ENCODE data around the gene ATRAID.

The ATRAID gene

DNA sequence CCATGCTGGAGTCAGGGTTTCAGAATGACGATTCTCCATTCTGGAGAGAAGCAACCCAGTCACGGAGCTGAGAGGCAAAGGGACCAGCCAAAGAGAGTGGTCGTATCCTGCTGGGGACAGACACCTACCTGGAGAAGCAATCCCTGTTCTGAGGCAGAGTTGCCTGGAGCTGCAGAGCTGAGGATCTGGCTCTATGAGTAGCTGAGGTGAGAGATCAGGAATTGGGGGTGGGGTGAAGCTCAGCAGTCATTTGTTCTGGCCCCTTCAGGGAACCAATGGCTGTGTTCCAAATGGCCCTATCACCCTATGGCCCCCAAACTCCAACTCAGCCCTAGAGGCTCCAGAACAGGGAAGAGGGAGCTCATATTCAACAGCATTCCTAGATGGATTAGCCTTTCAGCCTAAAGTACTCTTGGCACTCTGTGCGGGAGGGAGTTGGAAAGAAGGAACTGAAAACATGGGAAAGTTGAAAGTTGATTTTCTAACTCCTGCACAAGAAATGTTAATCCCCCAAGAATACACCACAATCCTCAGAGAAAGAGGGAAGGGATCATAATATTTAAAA lies 3.3 kb upstream of the ATRAID start:
- Mint-ChIP-seq H3K9me3 (no peaks in the 10 kb centered on the region), H3K36me3 (peaks cover 11% of the 10 kb centered on the region), H3K4me3 (no peak overlapping the region)

DNA sequence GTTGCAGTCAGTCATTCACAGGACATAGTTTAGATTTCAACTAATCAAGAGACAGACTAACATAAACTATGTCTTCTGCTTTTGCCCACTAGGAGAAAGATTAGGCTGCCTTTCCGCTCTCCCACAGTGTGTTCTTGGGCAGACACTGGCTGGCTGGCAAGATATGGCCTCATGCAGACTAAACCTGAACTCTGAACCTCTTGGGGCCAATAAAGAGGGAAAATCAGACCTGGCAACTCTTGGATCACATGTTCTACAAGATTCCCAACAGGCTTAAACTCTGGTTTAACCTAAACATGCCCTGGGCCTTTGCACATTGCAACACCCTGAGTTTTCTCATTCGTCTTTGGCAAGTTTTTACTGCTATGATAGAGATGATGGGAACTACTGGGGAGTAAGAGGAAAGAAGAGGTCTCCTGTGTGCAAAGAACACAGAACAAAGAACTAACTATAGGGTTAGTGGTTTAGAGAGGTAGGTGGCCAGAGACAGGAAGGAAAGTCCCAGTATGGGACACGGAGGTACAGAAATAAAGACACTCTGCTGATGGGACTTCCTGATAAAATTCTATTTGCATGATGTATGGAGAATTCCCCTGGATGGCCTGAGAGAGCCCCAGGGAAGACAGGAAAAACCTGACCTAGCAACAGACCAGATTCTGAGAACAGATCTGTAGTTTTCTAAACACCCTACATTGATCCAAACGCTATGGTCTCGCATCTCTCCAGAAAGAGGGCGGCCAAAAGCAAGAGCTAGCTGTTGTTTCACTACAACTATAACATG lies 2.0 kb upstream of the ATRAID start:
- H3K36me3 Mint-ChIP-seq = peaks cover 11% of the 10 kb centered on the region
- peak overlapping the region; percentile 44 for H3K27ac Mint-ChIP-seq
- peak overlapping the region; percentile 65 for H3K4me3 Mint-ChIP-seq
- H3K4me1 Mint-ChIP-seq = peaks cover 26% of the 10 kb centered on the region
- H3K9me3 Mint-ChIP-seq = no peaks in the 10 kb centered on the region
- no peaks in the 10 kb centered on the region for H3K27me3 Mint-ChIP-seq

More for the DNA sequence above, 3.3 kb upstream of the ATRAID start:
- Mint-ChIP-seq H3K4me1 (peaks cover 24% of the 10 kb centered on the region), H3K27ac (no peak overlapping the region), H3K27me3 (no peaks in the 10 kb centered on the region)

DNA sequence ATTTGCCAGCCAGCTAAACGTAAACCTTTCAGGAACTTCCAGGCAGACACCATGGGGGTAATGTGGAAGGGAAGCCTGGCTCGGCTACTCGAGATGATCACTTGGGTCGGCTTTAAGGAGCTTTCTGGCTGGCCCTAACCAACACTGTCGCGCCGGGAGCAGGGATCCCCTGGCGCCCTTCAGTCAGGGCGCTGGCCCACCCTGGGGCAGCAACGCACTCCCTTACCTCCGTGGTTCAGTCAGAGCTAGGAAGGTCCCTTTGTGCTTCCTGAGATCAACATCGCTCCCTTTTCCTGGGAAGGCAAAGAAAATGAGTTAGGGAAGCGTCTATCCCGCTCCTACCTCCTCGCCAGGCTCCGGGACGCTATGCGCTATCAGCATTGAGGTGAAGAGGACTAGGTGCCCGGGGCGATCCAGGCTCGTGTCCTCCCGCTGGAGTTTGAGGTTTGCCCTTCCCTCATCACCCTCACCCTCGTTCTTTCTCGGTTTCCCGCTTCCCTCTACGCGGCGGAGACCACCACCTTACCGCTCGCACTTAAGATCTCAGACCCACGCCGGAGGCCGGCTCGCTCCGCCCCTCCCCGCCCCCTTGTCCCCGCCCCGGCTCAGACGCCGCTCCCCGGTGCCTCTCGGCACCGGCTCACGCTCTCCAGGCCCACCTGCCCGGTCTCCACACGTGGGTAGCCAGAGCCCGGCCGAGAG lies 449 bp upstream of the ATRAID start:
- no peaks in the 10 kb centered on the region for H3K9me3 Mint-ChIP-seq
- peaks cover 28% of the 10 kb centered on the region for H3K4me1 Mint-ChIP-seq
- no peaks in the 10 kb centered on the region for H3K27me3 Mint-ChIP-seq
- peak overlapping the region; percentile 99 for H3K4me3 Mint-ChIP-seq
- peak overlapping the region; percentile 71 for H3K27ac Mint-ChIP-seq
- peaks cover 6% of the 10 kb centered on the region for H3K36me3 Mint-ChIP-seq

DNA sequence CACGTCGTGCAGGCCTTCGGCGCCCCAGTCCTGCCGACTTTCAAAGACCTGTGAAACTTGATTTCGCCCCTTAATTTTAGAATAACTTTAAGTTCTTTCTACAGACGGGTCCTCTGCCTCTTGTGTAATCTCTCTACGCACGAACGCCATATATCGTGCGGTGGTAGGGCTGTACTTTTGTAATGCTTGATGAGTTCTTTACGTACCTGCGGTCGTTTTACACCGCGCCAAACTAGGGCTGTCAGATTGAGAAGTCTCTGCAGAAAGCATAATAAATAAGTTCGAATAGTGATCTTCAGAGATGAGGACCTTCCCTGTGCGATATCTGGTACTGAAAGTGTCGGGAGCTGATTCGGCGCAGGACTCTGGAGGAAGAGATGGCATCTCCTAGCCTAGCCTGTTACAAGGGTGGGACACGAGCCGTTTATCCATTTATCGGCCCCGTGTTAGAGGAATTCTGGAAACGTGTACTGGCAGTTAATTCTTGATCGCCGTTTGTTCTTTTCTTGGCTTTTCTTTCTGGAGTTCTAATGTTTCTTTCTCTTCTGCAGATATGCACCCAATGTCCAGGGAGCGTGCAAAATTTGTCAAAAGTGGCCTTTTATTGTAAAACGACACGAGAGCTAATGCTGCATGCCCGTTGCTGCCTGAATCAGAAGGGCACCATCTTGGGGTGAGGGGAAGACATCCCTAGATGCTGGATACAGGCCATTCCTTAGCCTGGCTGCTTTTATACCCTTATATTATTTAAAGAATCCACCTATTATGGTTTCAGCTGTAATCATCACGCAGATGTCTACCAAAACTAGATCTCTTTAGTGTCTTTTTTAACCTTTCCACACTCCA lies 1.0 kb downstream of the ATRAID start:
- Mint-ChIP-seq H3K9me3 (no peaks in the 10 kb centered on the region), H3K36me3 (peaks cover 14% of the 10 kb centered on the region), H3K4me1 (peaks cover 38% of the 10 kb centered on the region), H3K27me3 (no peaks in the 10 kb centered on the region), H3K27ac (peak overlapping the region; percentile 100), H3K4me3 (peak overlapping the region; percentile 99)

DNA sequence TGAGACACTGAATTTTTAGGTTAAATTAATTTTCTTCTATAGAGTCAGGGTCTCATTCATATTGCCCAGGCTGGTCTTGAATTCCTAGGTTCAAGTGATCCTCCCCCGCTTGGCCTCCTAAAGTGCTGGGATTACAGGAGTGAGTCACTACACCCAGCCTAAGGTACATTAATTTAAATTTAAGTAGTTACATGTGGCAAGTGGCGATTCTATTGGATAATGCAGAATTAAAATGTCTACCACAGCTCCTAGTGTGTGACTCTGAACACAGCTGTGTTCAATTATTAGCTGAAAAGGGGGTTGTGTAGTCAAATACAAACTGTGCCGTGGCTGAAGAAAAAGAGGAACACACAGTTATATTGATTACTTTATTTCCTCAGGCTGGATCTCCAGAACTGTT lies 3.1 kb downstream of the ATRAID start:
- Mint-ChIP-seq H3K27ac (no peak overlapping the region), H3K9me3 (no peaks in the 10 kb centered on the region), H3K4me1 (peaks cover 41% of the 10 kb centered on the region), H3K36me3 (peaks cover 21% of the 10 kb centered on the region), H3K4me3 (no peak overlapping the region), H3K27me3 (no peaks in the 10 kb centered on the region)

DNA sequence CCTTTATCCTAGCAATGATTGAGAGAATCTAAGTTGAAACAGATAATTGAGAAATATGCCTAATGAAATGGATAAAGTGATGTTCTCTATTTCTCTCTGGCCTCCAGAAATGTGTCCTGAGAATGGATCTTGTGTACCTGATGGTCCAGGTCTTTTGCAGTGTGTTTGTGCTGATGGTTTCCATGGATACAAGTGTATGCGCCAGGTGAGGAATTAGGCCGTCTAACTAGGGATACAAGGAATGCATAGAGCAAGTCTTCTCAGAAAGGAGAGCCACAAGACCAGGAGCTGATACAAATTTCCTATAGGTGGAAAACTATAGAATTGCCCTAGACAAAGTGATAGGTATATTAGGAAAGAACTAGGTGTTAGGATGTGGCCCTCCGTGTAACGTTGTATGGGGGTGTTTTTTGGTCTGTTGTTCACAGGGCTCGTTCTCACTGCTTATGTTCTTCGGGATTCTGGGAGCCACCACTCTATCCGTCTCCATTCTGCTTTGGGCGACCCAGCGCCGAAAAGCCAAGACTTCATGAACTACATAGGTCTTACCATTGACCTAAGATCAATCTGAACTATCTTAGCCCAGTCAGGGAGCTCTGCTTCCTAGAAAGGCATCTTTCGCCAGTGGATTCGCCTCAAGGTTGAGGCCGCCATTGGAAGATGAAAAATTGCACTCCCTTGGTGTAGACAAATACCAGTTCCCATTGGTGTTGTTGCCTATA lies 4.7 kb downstream of the ATRAID start:
- H3K27ac Mint-ChIP-seq = peak overlapping the region; percentile 96
- H3K4me1 Mint-ChIP-seq = peaks cover 39% of the 10 kb centered on the region
- H3K36me3 Mint-ChIP-seq = peaks cover 27% of the 10 kb centered on the region
- no peaks in the 10 kb centered on the region for H3K9me3 Mint-ChIP-seq
- H3K4me3 Mint-ChIP-seq = peak overlapping the region; percentile 95
- H3K27me3 Mint-ChIP-seq = no peaks in the 10 kb centered on the region

DNA sequence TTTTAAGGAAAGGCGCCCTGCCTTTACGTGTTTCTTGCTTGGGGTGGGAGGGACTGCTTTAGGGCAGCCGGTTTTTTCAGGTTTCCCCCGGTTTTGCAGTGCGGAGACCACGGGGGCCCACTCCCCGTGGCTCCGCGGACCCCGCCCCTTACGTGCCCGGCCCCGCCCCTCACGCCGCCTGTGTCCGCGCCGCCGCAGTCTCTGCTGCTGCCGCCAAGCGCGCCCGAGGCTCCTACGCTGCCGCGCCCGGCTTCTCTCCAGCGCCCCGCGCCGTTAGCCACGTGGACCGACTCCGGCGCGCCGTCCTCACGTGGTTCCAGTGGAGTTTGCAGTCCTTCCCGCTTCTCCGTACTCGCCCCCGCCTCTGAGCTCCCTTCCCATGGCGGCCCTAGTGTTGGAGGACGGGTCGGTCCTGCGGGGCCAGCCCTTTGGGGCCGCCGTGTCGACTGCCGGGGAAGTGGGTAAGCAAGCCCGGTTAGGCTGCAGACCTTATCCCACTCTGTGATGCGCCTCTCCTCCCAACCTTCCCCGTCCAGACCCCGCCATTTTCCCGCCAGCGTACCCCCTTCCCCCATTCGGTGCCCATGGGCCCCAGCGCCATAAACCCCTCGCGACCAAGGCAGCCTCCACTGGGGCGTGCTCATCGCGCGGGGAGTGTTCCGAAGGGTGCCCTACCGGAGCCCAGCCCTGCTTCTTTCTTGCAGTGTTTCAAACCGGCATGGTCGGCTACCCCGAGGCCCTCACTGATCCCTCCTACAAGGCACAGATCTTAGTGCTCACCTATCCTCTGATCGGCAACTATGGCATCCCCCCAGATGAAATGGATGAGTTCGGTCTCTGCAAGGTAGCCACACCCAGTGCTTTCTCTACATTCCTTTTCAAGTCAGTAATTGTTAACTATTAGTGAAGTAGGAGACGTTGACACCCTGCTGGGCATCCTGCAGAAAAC lies 5.6 kb downstream of the ATRAID start, which contains the start of gene CAD:
Gene CAD (plus strand): TSS at position 197 of the 949 bp plus-strand sequence. CDS start 183 bp downstream, at position 380.
- peaks cover 39% of the 10 kb centered on the region for H3K4me1 Mint-ChIP-seq
- H3K4me3 Mint-ChIP-seq = peak within 1 kb of the TSS; percentile 95
- no peaks in the 10 kb centered on the region for H3K27me3 Mint-ChIP-seq
- no peaks in the 10 kb centered on the region for H3K9me3 Mint-ChIP-seq
- peaks cover 30% of the 10 kb centered on the region for H3K36me3 Mint-ChIP-seq
- H3K27ac Mint-ChIP-seq = peak within 1 kb of the TSS; percentile 96

DNA sequence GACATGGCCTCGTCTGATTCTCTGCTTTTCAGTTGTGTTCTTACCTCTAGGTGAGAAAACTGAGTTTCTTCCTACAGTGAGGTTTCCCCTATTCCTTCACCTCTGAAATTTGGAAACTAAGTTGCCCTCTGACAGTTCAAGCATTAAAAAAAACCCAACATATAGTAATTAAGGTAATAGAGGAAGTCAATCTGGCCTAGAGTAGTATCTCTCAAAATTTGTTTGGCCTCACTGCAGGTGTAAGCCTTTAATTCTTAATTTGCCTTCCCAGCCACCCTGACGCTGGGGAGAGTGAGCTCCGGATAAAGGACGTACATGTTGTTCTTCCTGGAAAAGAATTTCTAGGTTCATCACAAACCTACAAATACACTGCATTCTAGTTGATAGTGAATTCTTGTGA lies 6.8 kb downstream of the ATRAID start:
- Mint-ChIP-seq H3K36me3 (peaks cover 30% of the 10 kb centered on the region), H3K27me3 (no peaks in the 10 kb centered on the region), H3K4me1 (peaks cover 29% of the 10 kb centered on the region), H3K4me3 (peak overlapping the region; percentile 95), H3K9me3 (no peaks in the 10 kb centered on the region), H3K27ac (peak overlapping the region; percentile 81)

DNA sequence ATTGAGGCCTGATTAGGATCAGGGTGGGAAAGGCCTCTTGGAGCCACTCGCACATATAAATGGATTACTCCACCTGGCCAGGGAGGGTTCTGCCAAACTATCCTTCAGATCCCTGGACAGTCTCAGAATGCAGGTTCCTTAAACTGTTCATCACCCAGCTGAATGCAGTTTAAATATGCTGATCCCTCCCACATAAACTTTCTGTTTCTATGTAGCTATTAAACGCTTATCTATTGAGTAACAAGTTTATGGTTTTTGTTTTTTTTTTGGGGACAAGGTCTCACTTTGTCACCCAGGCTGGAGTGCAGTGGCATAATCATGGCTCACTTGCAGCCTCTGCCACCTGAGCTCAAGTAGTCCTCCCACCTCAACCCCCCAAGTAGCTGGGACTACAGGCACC lies 7.2 kb downstream of the ATRAID start:
- Mint-ChIP-seq H3K27me3 (no peaks in the 10 kb centered on the region), H3K4me3 (peak overlapping the region; percentile 95), H3K9me3 (no peaks in the 10 kb centered on the region), H3K27ac (no peak overlapping the region), H3K4me1 (peaks cover 27% of the 10 kb centered on the region), H3K36me3 (peaks cover 29% of the 10 kb centered on the region)

DNA sequence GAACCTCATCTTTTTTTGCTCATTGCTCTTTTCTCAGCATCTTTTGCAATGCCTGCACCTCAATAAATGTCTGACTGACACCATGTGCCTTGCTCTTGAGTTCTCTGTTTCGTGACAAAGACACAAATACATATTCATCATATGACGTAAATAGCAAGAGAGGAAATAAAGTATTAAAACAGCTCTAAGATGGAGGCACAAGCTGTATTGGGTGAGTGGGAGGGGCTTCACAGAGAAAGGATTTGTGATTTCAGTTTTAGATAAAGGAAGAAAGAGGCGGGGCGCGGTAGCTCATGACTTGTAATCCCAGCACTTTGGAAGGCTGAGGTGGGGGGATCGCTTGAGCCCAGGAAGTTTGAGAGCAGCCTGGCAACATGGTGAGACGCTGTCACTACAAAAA lies 8.2 kb downstream of the ATRAID start:
- no peaks in the 10 kb centered on the region for H3K9me3 Mint-ChIP-seq
- peaks cover 27% of the 10 kb centered on the region for H3K4me1 Mint-ChIP-seq
- peaks cover 36% of the 10 kb centered on the region for H3K36me3 Mint-ChIP-seq
- no peak overlapping the region for H3K27ac Mint-ChIP-seq
- H3K27me3 Mint-ChIP-seq = no peaks in the 10 kb centered on the region
- peak overlapping the region; percentile 27 for H3K4me3 Mint-ChIP-seq

DNA sequence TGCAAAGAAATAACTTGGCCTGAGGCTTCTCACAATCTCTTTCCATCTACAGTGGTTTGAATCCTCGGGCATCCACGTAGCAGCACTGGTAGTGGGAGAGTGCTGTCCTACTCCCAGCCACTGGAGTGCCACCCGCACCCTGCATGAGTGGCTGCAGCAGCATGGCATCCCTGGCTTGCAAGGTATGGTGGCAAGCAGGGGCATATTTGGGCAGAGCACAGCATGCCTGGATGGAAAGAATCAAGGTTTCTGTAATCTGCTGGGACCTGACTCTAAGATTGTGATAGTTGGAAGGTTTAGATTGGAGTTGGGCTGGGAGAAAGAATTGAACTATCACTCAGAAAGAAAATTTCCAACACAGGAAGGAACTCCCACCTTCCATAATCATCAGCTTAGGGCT lies 9.3 kb downstream of the ATRAID start:
- no peak overlapping the region for H3K4me3 Mint-ChIP-seq
- H3K4me1 Mint-ChIP-seq = peaks cover 27% of the 10 kb centered on the region
- peaks cover 37% of the 10 kb centered on the region for H3K36me3 Mint-ChIP-seq
- no peaks in the 10 kb centered on the region for H3K9me3 Mint-ChIP-seq
- no peaks in the 10 kb centered on the region for H3K27me3 Mint-ChIP-seq
- no peak overlapping the region for H3K27ac Mint-ChIP-seq

DNA sequence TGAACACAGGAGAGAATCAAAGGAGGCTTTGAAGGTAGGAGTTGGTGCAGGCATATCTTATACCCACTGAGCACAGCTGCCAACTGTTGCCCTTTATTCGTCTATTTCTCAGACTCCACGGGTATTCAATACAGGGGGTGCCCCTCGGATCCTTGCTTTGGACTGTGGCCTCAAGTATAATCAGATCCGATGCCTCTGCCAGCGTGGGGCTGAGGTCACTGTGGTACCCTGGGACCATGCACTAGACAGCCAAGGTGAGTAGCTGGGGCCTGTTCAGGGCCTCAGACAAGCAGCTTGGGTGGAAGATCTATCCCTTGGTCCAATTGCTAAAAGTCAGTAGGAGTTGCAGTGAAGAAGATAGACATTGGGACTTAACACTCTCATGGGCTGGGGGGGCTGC lies 10.6 kb downstream of the ATRAID start:
- H3K4me3 Mint-ChIP-seq = no peak overlapping the region
- H3K9me3 Mint-ChIP-seq = no peaks in the 10 kb centered on the region
- H3K4me1 Mint-ChIP-seq = peaks cover 17% of the 10 kb centered on the region
- H3K27me3 Mint-ChIP-seq = no peaks in the 10 kb centered on the region
- no peak overlapping the region for H3K27ac Mint-ChIP-seq
- peaks cover 39% of the 10 kb centered on the region for H3K36me3 Mint-ChIP-seq

DNA sequence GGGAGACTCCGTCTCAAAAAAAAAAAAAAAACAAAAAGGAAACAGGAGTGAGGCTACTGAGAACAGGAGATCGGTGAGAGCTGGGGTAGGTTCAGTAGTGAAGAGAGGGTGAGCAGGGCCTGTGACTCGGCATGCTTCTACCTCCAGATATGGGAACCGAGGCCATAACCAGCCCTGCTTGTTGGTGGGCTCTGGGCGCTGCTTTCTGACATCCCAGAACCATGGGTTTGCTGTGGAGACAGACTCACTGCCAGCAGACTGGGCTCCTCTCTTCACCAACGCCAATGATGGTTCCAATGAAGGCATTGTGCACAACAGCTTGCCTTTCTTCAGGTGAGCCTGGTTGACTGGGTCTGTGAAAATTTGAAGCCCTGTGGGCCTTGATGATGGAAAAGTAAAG lies 11.6 kb downstream of the ATRAID start:
- Mint-ChIP-seq H3K9me3 (no peaks in the 10 kb centered on the region), H3K4me1 (peaks cover 10% of the 10 kb centered on the region), H3K27ac (no peak overlapping the region), H3K4me3 (no peak overlapping the region), H3K27me3 (no peaks in the 10 kb centered on the region), H3K36me3 (peaks cover 31% of the 10 kb centered on the region)

DNA sequence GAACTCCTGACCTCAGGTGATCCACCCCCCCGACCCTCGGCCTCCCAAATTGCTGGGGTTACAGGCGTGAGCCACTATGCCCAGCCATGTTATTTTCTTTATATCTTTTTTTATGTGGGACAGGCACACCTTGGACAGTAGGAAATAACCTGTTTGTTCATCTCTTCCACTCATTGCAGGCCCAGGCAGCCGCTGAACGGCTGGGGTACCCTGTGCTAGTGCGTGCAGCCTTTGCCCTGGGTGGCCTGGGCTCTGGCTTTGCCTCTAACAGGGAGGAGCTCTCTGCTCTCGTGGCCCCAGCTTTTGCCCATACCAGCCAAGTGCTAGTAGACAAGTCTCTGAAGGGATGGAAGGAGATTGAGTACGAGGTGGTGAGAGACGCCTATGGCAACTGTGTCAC lies 13.7 kb downstream of the ATRAID start:
- Mint-ChIP-seq H3K27ac (no peak overlapping the region), H3K27me3 (no peaks in the 10 kb centered on the region), H3K4me3 (no peak overlapping the region), H3K9me3 (no peaks in the 10 kb centered on the region), H3K36me3 (peaks cover 27% of the 10 kb centered on the region), H3K4me1 (no peaks in the 10 kb centered on the region)
